B cell (primary cell): ENCODE data around the gene ESYT3.

ENCODE experiments used
- EZH2 ChIP-seq: IDR thresholded peaks from 2 replicates; pipeline ENCODE4 v1.6.1; 2012; ENCODE audit warnings: borderline replicate concordance, low read depth, mild to moderate bottlenecking, moderate library complexity, low read length; ENCODE audit not compliant: insufficient read depth, poor library complexity, severe bottlenecking
- TF ChIP-seq, protein P1 (sequence below): fragments of 200-600 bp; IDR thresholded peaks from one replicate; pipeline ENCODE4 v1.8.0; 2022; ENCODE audit warnings: antibody characterized with exemption, mild to moderate bottlenecking

DNA sequence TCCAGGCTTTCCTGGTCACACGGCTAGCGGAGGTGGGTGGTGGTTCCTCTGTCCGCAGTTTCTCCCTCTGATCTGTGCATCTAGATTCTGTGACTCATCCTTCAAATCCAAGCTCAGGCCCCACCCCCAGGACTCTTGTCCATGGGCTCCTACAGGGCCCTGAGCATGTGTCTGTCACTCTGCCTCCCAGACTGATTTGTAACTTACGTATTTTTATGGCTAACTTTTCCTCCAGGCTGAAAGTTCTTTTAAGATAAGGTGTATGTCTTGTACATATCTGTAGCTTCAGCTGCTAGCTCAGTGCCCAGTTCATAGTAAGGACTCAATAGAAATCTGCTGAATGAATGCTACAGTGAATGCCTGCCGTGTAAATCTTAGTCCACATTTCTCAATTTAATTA lies 8.0 kb downstream of the ESYT3 start:
- TF ChIP-seq EZH2, result no peak
- TF ChIP-seq, protein P1, sequence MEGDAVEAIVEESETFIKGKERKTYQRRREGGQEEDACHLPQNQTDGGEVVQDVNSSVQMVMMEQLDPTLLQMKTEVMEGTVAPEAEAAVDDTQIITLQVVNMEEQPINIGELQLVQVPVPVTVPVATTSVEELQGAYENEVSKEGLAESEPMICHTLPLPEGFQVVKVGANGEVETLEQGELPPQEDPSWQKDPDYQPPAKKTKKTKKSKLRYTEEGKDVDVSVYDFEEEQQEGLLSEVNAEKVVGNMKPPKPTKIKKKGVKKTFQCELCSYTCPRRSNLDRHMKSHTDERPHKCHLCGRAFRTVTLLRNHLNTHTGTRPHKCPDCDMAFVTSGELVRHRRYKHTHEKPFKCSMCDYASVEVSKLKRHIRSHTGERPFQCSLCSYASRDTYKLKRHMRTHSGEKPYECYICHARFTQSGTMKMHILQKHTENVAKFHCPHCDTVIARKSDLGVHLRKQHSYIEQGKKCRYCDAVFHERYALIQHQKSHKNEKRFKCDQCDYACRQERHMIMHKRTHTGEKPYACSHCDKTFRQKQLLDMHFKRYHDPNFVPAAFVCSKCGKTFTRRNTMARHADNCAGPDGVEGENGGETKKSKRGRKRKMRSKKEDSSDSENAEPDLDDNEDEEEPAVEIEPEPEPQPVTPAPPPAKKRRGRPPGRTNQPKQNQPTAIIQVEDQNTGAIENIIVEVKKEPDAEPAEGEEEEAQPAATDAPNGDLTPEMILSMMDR, result no peak
